ENCODE data around the gene ZNF407.

The ZNF407 gene

GRCh38 chr18:75044296-75044695, 446.6 kb downstream of the ZNF407 start:
- Histone ChIP-seq H4K20me1 (ENCODE audit: insufficient read depth) (no peaks in the 10 kb centered on the region), H3K9ac (no peak overlapping the region), H3K4me2 (no peak overlapping the region), H3K27me3 (ENCODE audit: insufficient read depth, low read depth) (no peaks in the 10 kb centered on the region), H3K4me1 (ENCODE audit: low read depth, poor library complexity, severe bottlenecking) (no peaks in the 10 kb centered on the region), H3K36me3 (ENCODE audit: insufficient read depth) (no peaks in the 10 kb centered on the region), H3K79me2 (ENCODE audit: insufficient read depth, low read depth) (no peaks in the 10 kb centered on the region), H3K27ac (no peak overlapping the region), H3K4me3 (IDR thresholded peaks at IDR 0.05; ENCODE audit: insufficient read depth, low read depth, low read length) (no peak overlapping the region), H2AFZ (ENCODE audit: low read depth) (no peak overlapping the region)
- no peak for TF ChIP-seq CTCF (conservative IDR thresholded peaks at IDR 0.05; ENCODE audit: low read depth, low read length)

GRCh38 chr18:75044791-75045190, 447.1 kb downstream of the ZNF407 start:
- Histone ChIP-seq H3K79me2 (ENCODE audit: insufficient read depth, low read depth) (no peaks in the 10 kb centered on the region), H3K9ac (no peak overlapping the region), H4K20me1 (ENCODE audit: insufficient read depth) (no peaks in the 10 kb centered on the region), H3K4me2 (no peak overlapping the region), H3K4me1 (ENCODE audit: low read depth, poor library complexity, severe bottlenecking) (no peaks in the 10 kb centered on the region), H3K27ac (no peak overlapping the region), H3K4me3 (IDR thresholded peaks at IDR 0.05; ENCODE audit: insufficient read depth, low read depth, low read length) (no peak overlapping the region), H3K27me3 (ENCODE audit: insufficient read depth, low read depth) (no peaks in the 10 kb centered on the region), H2AFZ (ENCODE audit: low read depth) (no peak overlapping the region), H3K36me3 (ENCODE audit: insufficient read depth) (no peaks in the 10 kb centered on the region)
- TF ChIP-seq CTCF (conservative IDR thresholded peaks at IDR 0.05; ENCODE audit: low read depth, low read length): no peak

GRCh38 chr18:75045272-75045671, 447.6 kb downstream of the ZNF407 start:
- Histone ChIP-seq H3K4me2 (no peak overlapping the region), H3K27ac (no peak overlapping the region)

GRCh38 chr18:75047240-75047961, 449.7 kb downstream of the ZNF407 start:
- Histone ChIP-seq H3K36me3 (ENCODE audit: insufficient read depth) (no peaks in the 10 kb centered on the region), H3K27ac (no peak overlapping the region), H3K9ac (no peak overlapping the region), H2AFZ (ENCODE audit: low read depth) (no peak overlapping the region), H3K4me1 (ENCODE audit: low read depth, poor library complexity, severe bottlenecking) (no peaks in the 10 kb centered on the region), H4K20me1 (ENCODE audit: insufficient read depth) (no peaks in the 10 kb centered on the region), H3K4me2 (no peak overlapping the region), H3K27me3 (ENCODE audit: insufficient read depth, low read depth) (no peaks in the 10 kb centered on the region), H3K4me3 (IDR thresholded peaks at IDR 0.05; ENCODE audit: insufficient read depth, low read depth, low read length) (no peak overlapping the region), H3K79me2 (ENCODE audit: insufficient read depth, low read depth) (no peaks in the 10 kb centered on the region)
- TF ChIP-seq CTCF (conservative IDR thresholded peaks at IDR 0.05; ENCODE audit: low read depth, low read length): no peak

More at GRCh38 chr18:75045272-75045671, 447.6 kb downstream of the ZNF407 start:
- H3K4me3 ChIP-seq (IDR thresholded peaks at IDR 0.05; ENCODE audit: insufficient read depth, low read depth, low read length): no peak overlapping the region
- no peak for TF ChIP-seq CTCF (conservative IDR thresholded peaks at IDR 0.05; ENCODE audit: low read depth, low read length)
- no peaks in the 10 kb centered on the region for H3K79me2 ChIP-seq (ENCODE audit: insufficient read depth, low read depth)
- no peaks in the 10 kb centered on the region for H3K4me1 ChIP-seq (ENCODE audit: low read depth, poor library complexity, severe bottlenecking)
- no peaks in the 10 kb centered on the region for H4K20me1 ChIP-seq (ENCODE audit: insufficient read depth)
- H3K27me3 ChIP-seq (ENCODE audit: insufficient read depth, low read depth): no peaks in the 10 kb centered on the region
- H3K36me3 ChIP-seq (ENCODE audit: insufficient read depth): no peaks in the 10 kb centered on the region
- no peak overlapping the region for H2AFZ ChIP-seq (ENCODE audit: low read depth)
- H3K9ac ChIP-seq: no peak overlapping the region

All from KMS-11 (cell line).